HepG2 (cell line): ENCODE data around the gene NLRP6. TPM values are rescaled to one million over a fixed set of nuclear protein-coding genes. Genes with fewer than 3 reads are reported as not detected.

Experiments
- ATAC-seq: fragments of 200-7000 bp; cut with Tn5 transposase; 3 replicates; pipeline ENCODE4 v1.9.1; 2020; ENCODE audit warnings: mild to moderate bottlenecking, moderate library complexity
- BruUV-seq: library from RNA; stranded (reverse); fragments of 400-500 nt; replicated peaks from 2 replicates; lab custom pipeline; 2021; lab: Mats Ljungman, UMichigan
- CTCF ChIA-PET: fragments of 300-600 bp; formaldehyde crosslinking; extraction: SDS; loops from one replicate; lab custom pipeline; 2021; ENCODE audit warnings: low total read pairs, inconsistent platforms, low intra/inter-chr PET ratio; lab: Yijun Ruan, JAX
- POLR2A ChIA-PET: fragments of 350-600 bp; sonication (Branson Sonifier 250); formaldehyde crosslinking; loops from one replicate; lab custom pipeline; 2020; ENCODE audit warnings: antibody characterized with exemption, inconsistent platforms; lab: Yijun Ruan, JAX
- DNase-seq: peaks from one replicate; pipeline ENCODE4 v3.0.0-alpha.2; 2015; ENCODE audit warnings: low spot score
- FAIRE-seq: peaks from 3 replicates; lab custom pipeline; 2011; peaks lifted over from hg19 to GRCh38; lab: Jason Lieb, UNC
- H2AFZ ChIP-seq: one replicate; pipeline ENCODE4 v1.6.1; 2011; ENCODE audit warnings: low read length, inconsistent platforms
- H3K27ac ChIP-seq: fragments of 300-600 bp; 3 replicates; pipeline ENCODE4 v1.8.0; 2011; ENCODE audit warnings: mixed run types, mild to moderate bottlenecking, mixed read lengths, low read length, inconsistent platforms; ENCODE audit not compliant: insufficient read depth; ENCODE audit errors: extremely low read length
- H3K27me3 ChIP-seq, 2 experiments: fragments of 200-600 bp in 1 of 2; 2 replicates in 1 of 2; 3 replicates in 1 of 2; pipeline versions ENCODE4 v1.6.0 to v1.8.0; 2011; ENCODE audit warnings: low read length in 2 of 2, mild to moderate bottlenecking in 2 of 2, moderate library complexity in 2 of 2, inconsistent platforms in 1 of 2; ENCODE audit not compliant: insufficient read depth in 2 of 2, control insufficient read depth in 1 of 2
- H3K36me3 ChIP-seq, 2 experiments: fragments of 200-600 bp in 1 of 2; replicated peaks in 1 of 2; 2 replicates in 1 of 2; 3 replicates in 1 of 2; pipeline versions ENCODE4 v1.5.1 to v1.8.0; 2011; ENCODE audit warnings: low read length in 2 of 2, inconsistent platforms in 1 of 2; ENCODE audit not compliant: insufficient read depth in 2 of 2, control insufficient read depth in 1 of 2
- H3K4me1 ChIP-seq: 2 replicates; pipeline ENCODE4 v1.5.1; 2012; ENCODE audit warnings: low read length, inconsistent platforms; ENCODE audit not compliant: insufficient read depth
- H3K4me2 ChIP-seq: 2 replicates; pipeline ENCODE4 v1.6.0; 2011; ENCODE audit warnings: low read depth, low read length, inconsistent platforms
- H3K4me3 ChIP-seq, 3 experiments: fragments of 200-600 bp in 1 of 3; sonication (generic), shearing (Covaris generic) in 1 of 3; replicated peaks in 1 of 3; 2 replicates each; pipeline ENCODE4 v1.5.1; 2011 to 2016; ENCODE audit warnings: low read length in 3 of 3, inconsistent platforms in 2 of 3, low read depth in 2 of 3, mild to moderate bottlenecking in 2 of 3, control low read depth in 1 of 3, mixed read lengths in 1 of 3; ENCODE audit not compliant: insufficient read depth in 1 of 3
- H3K79me2 ChIP-seq: one replicate; pipeline ENCODE4 v1.6.1; 2011; ENCODE audit warnings: low read length, inconsistent platforms; ENCODE audit not compliant: insufficient read depth
- H3K9ac ChIP-seq: 2 replicates; pipeline ENCODE4 v1.6.0; 2011; ENCODE audit warnings: mild to moderate bottlenecking, low read depth, low read length, inconsistent platforms; ENCODE audit not compliant: insufficient read depth
- H3K9me3 ChIP-seq: 2 replicates; pipeline ENCODE4 v1.5.1; 2012; ENCODE audit warnings: mild to moderate bottlenecking, low read length
- H4K20me1 ChIP-seq: 2 replicates; pipeline ENCODE4 v1.6.0; 2011; ENCODE audit warnings: inconsistent platforms, mild to moderate bottlenecking, low read length, moderate library complexity; ENCODE audit not compliant: insufficient read depth
- GABPB1 ChIP-seq: IDR thresholded peaks from 2 replicates; pipeline ENCODE4 v1.6.1; 2016; ENCODE audit warnings: mild to moderate bottlenecking, missing genetic modification reagents, moderate library complexity, missing compliant biosample characterization
- MAZ ChIP-seq, 2 experiments: sonication (generic) in 1 of 2; formaldehyde crosslinking in 1 of 2; IDR thresholded peaks; 2 replicates each; pipeline versions ENCODE4 v1.5.0 to v1.6.1; 2012 to 2020; ENCODE audit warnings: low read depth in 2 of 2, mild to moderate bottlenecking in 2 of 2, borderline replicate concordance in 1 of 2, improper control_type of control experiment in 1 of 2, low read length in 1 of 2, missing genetic modification reagents in 1 of 2, moderate library complexity in 1 of 2
- SOX13 ChIP-seq, 3 experiments: fragments of 450-650 bp in 1 of 3; sonication (generic) in 1 of 3; formaldehyde crosslinking in 1 of 3; IDR thresholded peaks in 2 of 3; conservative IDR thresholded peaks in 1 of 3; 2 replicates each; pipeline versions ENCODE4 v1.5.0 to v1.6.1; 2016 to 2020; ENCODE audit warnings: antibody characterized with exemption in 1 of 3, mild to moderate bottlenecking in 1 of 3, missing compliant biosample characterization in 1 of 3, missing genetic modification reagents in 1 of 3, moderate library complexity in 1 of 3
- ZBTB7A ChIP-seq: sonication (generic); formaldehyde crosslinking; IDR thresholded peaks from 2 replicates; pipeline ENCODE4 v1.8.0; 2022; ENCODE audit warnings: mild to moderate bottlenecking, missing genetic modification reagents
- ZNF225 ChIP-seq: sonication (generic); formaldehyde crosslinking; IDR thresholded peaks from 2 replicates; pipeline ENCODE4 v1.4.0; 2020; ENCODE audit warnings: mild to moderate bottlenecking, missing genetic modification reagents
- WGBS: methylation state at CpG from one replicate; pipeline ENCODE4 v1.1.6; 2017; ENCODE audit warnings: low lambda C conversion rate; 5-methylcytosine and 5-hydroxymethylcytosine counted together
- in situ Hi-C: cut with HindIII; loops from 2 replicates; pipeline ENCODE4 v1.10.0; 2017; ENCODE audit warnings: low pct_unique_long_range_greater_than_20kb; ENCODE audit not compliant: extremely low pct_ligation_motif_present
- intact Hi-C: fragments of 100-400 bp; cut with micrococcal nuclease; formaldehyde crosslinking; loops from one replicate; pipeline ENCODE4 v1.10.0; 2022; ENCODE audit not compliant: unreplicated experiment
- polyA plus RNA-seq, 8 experiments: library from polyadenylated mRNA; depleted of rRNA in 3 of 8; stranded (reverse) in 7 of 8; unstranded in 1 of 8; fragments of >200 nt; fragmentation: Illumina TruSeq in 4 of 8; extraction: Trizol in 4 of 8; gene quantifications; 2 replicates each; pipeline versions ENCODE4 v1.2.1 to v1.2.3, GENCODE V29; 2011 to 2016; ENCODE audit warnings: low read depth in 4 of 8, missing spikeins in 1 of 8, mixed read lengths in 1 of 8; ENCODE audit not compliant: insufficient read depth in 1 of 8
- total RNA-seq, 5 experiments: library from RNA; depleted of rRNA; stranded (reverse); fragments of >200 nt; fragmentation: Illumina TruSeq; extraction: Trizol; gene quantifications; 2 replicates each; pipeline ENCODE4 v1.2.3, GENCODE V29; 2016; ENCODE audit warnings: low read depth in 1 of 5
- TF ChIP-seq, protein P1 (sequence below): sonication (generic); formaldehyde crosslinking; IDR thresholded peaks from 2 replicates; pipeline ENCODE4 v1.4.0; 2020; ENCODE audit warnings: missing genetic modification reagents
- TF ChIP-seq, protein P2 (sequence below): sonication (generic); formaldehyde crosslinking; IDR thresholded peaks from 2 replicates; pipeline ENCODE4 v1.8.1; 2022; ENCODE audit warnings: mild to moderate bottlenecking, missing genetic modification reagents
- TF ChIP-seq, protein P3 (sequence below): sonication (generic); formaldehyde crosslinking; conservative IDR thresholded peaks from 2 replicates; pipeline ENCODE4 v1.8.0; 2022; ENCODE audit warnings: missing genetic modification reagents

The NLRP6 gene
- total and polyA plus RNA-seq, 2 of the 13 experiments (the other 11 are each of a cell fraction or from before 2014, with no cell fraction given) = not detected

DNA sequence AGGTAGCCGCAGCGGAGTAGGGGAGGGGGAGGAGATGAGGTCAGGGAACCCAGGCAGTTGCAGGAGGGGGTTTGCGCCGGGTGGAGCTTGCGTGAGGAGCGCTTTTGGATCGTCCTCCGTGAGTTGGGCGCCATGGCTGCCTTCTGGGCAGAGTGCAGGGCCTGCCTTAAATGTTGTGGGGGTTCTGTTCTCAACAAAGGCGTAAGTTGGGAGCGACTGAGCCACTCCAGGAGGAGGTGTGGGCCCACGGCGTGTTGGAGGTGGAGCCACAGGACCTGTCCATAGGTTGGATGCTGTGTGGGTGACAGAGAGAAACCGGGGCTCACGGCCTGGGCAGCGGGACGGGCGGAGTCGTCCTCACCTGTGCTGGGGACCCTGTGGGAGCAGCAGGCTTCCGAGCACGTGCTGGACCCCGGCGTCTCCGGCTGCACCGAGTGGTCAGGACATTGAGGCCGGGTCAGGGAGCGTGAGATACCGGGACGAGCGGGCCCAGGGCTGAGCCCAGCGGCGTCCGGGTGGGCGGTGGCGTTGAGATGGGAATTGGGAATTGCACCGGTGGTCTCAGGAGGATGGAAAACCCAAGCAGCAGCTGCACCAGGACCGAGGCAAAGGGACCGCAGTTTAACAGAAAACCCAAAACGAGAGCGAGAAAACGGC is 9.7 kb downstream of the NLRP6 start:
- WGBS = 30% methylated on average over 32 of the region's 41 CpGs
- Histone ChIP-seq H3K4me1 (peaks cover 41% of the 10 kb centered on the region), H3K9ac (peak overlapping the region; percentile 56; the same call in 1 of the 2 replicates), H3K27me3 (peaks cover 5 to 51% of the 10 kb centered on the region in 2 experiments; a peak in 4 of 5 replicates), H4K20me1 (no peaks in the 10 kb centered on the region), H3K79me2 (no peaks in the 10 kb centered on the region), H3K27ac (no peak overlapping the region), H3K9me3 (no peaks in the 10 kb centered on the region), H3K36me3 (0 out of 5 replicates have a peak, but pooled peaks cover 0 to 2% of the 10 kb centered on the region in 2 experiments), H3K4me3 (peak overlapping the region; percentile 50 to 75 (median 58); a peak in 5 of 6 replicates), H2AFZ (no peak overlapping the region), H3K4me2 (peak overlapping the region; percentile 95)
- ChIA-PET POLR2A (no interaction called here), CTCF (no interaction called here)
- FAIRE-seq (no peak), ATAC-seq (0 out of 3 replicates have a peak, but pooled peaks have one; percentile 7), DNase-seq (no peak)
- intact Hi-C loops = no loop called here
- BruUV-seq = no TSS peak
- in situ Hi-C loops = no loop called here
- TF ChIP-seq ZBTB7A (CRISPR knock-in tag) = no peak
- no peak for TF ChIP-seq MAZ (IDR thresholded peaks at IDR 0.05; ENCODE audit: borderline replicate concordance, low read depth, low read length)
- no peak for TF ChIP-seq MAZ (CRISPR knock-in tag; IDR thresholded peaks at IDR 0.05; ENCODE audit: low read depth)
- 0 out of 2 replicates have a peak, but pooled peaks have one; percentile 30 for TF ChIP-seq ZNF225 (CRISPR knock-in tag)
- TF ChIP-seq, protein P1, sequence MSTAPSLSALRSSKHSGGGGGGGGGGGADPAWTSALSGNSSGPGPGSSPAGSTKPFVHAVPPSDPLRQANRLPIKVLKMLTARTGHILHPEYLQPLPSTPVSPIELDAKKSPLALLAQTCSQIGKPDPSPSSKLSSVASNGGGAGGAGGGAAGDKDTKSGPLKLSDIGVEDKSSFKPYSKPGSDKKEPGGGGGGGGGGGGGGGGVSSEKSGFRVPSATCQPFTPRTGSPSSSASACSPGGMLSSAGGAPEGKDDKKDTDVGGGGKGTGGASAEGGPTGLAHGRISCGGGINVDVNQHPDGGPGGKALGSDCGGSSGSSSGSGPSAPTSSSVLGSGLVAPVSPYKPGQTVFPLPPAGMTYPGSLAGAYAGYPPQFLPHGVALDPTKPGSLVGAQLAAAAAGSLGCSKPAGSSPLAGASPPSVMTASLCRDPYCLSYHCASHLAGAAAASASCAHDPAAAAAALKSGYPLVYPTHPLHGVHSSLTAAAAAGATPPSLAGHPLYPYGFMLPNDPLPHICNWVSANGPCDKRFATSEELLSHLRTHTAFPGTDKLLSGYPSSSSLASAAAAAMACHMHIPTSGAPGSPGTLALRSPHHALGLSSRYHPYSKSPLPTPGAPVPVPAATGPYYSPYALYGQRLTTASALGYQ (CRISPR knock-in tag) = no peak
- 0 out of 2 replicates have a peak, but pooled peaks have one; percentile 12 for TF ChIP-seq GABPB1 (CRISPR knock-in tag)
- no peak for TF ChIP-seq SOX13 (IDR thresholded peaks at IDR 0.05)
- TF ChIP-seq SOX13 (CRISPR knock-in tag; conservative IDR thresholded peaks at IDR 0.05 in 1 of 2, IDR thresholded peaks at IDR 0.05 in 1 of 2) = no peak
- TF ChIP-seq, protein P2, sequence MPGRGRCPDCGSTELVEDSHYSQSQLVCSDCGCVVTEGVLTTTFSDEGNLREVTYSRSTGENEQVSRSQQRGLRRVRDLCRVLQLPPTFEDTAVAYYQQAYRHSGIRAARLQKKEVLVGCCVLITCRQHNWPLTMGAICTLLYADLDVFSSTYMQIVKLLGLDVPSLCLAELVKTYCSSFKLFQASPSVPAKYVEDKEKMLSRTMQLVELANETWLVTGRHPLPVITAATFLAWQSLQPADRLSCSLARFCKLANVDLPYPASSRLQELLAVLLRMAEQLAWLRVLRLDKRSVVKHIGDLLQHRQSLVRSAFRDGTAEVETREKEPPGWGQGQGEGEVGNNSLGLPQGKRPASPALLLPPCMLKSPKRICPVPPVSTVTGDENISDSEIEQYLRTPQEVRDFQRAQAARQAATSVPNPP (CRISPR knock-in tag) = no peak
- TF ChIP-seq, protein P3, sequence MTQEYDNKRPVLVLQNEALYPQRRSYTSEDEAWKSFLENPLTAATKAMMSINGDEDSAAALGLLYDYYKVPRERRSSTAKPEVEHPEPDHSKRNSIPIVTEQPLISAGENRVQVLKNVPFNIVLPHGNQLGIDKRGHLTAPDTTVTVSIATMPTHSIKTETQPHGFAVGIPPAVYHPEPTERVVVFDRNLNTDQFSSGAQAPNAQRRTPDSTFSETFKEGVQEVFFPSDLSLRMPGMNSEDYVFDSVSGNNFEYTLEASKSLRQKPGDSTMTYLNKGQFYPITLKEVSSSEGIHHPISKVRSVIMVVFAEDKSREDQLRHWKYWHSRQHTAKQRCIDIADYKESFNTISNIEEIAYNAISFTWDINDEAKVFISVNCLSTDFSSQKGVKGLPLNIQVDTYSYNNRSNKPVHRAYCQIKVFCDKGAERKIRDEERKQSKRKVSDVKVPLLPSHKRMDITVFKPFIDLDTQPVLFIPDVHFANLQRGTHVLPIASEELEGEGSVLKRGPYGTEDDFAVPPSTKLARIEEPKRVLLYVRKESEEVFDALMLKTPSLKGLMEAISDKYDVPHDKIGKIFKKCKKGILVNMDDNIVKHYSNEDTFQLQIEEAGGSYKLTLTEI (CRISPR knock-in tag) = no peak
